HepG2 (cell line): ENCODE data around the gene TSPAN15.

Experiments
- ATF2 ChIP-seq: sonication (generic); formaldehyde crosslinking; IDR thresholded peaks from 2 replicates; pipeline ENCODE4 v1.4.0; 2020; ENCODE audit warnings: missing genetic modification reagents
- ATF4 ChIP-seq, 2 experiments: fragments of 450-650 bp in 1 of 2; sonication (generic) in 1 of 2; formaldehyde crosslinking; IDR thresholded peaks; 2 replicates each; pipeline versions ENCODE4 v1.5.0 to v1.8.0; 2020 to 2022; ENCODE audit warnings: mild to moderate bottlenecking in 1 of 2, missing genetic modification reagents in 1 of 2
- CTCF ChIP-seq: sonication (generic); formaldehyde crosslinking; IDR thresholded peaks from 2 replicates; pipeline ENCODE4 v1.5.0; 2020; ENCODE audit warnings: mild to moderate bottlenecking, missing genetic modification reagents, moderate library complexity
- MED13 ChIP-seq: sonication (generic); formaldehyde crosslinking; IDR thresholded peaks from 2 replicates; pipeline ENCODE4 v1.5.0; 2020; ENCODE audit warnings: missing genetic modification reagents
- NFE2 ChIP-seq: sonication (generic); formaldehyde crosslinking; IDR thresholded peaks from 2 replicates; pipeline ENCODE4 v1.4.0; 2020; ENCODE audit warnings: missing genetic modification reagents
- NFIC ChIP-seq: IDR thresholded peaks from 2 replicates; pipeline ENCODE4 v1.6.1; 2012; ENCODE audit warnings: mild to moderate bottlenecking, low read length, inconsistent platforms
- REST ChIP-seq, 2 experiments: IDR thresholded peaks; 2 replicates each; pipeline ENCODE4 v1.6.1; 2011 to 2012; ENCODE audit warnings: low read length in 2 of 2, borderline replicate concordance in 1 of 2, low read depth in 1 of 2, mild to moderate bottlenecking in 1 of 2, moderate library complexity in 1 of 2
- TEF ChIP-seq: sonication (generic); formaldehyde crosslinking; IDR thresholded peaks from 2 replicates; pipeline ENCODE4 v1.5.0; 2020; ENCODE audit warnings: missing genetic modification reagents
- ZNF615 ChIP-seq: sonication (generic); formaldehyde crosslinking; IDR thresholded peaks from 2 replicates; pipeline ENCODE4 v1.5.0; 2020; ENCODE audit warnings: mild to moderate bottlenecking, missing genetic modification reagents, borderline replicate concordance
- ZSCAN31 ChIP-seq: sonication (generic); formaldehyde crosslinking; IDR thresholded peaks from 2 replicates; pipeline ENCODE4 v1.5.0; 2020; ENCODE audit warnings: low read depth, mild to moderate bottlenecking, missing genetic modification reagents

- TF ChIP-seq CTCF (CRISPR knock-in tag) = no peak
- no peak for TF ChIP-seq NFIC
- TF ChIP-seq ATF2 (CRISPR knock-in tag) = no peak
- no peak for TF ChIP-seq ATF4 (CRISPR knock-in tag; IDR thresholded peaks at IDR 0.05)
- no peak for TF ChIP-seq NFE2 (CRISPR knock-in tag)
- TF ChIP-seq TEF (CRISPR knock-in tag) = no peak
- TF ChIP-seq MED13 = no peak
- TF ChIP-seq REST (IDR thresholded peaks at IDR 0.05; ENCODE audit: borderline replicate concordance in 1 of 2, low read depth in 1 of 2, low read length in 2 of 2) = no peak
- TF ChIP-seq ZNF615 = no peak
- TF ChIP-seq ZSCAN31 = no peak
Observed at GRCh38 chr10:69541463-69541862, 90.2 kb downstream of the TSPAN15 start.
